HG03175 (cell line): ENCODE results near the gene TSPEAR.
"Not testable (repeated sequence)": the region's sequence is repeated elsewhere in the genome, so short reads cannot be mapped to it uniquely, and the experiment has no call there.

ENCODE experiments used
- ATAC-seq: cut with Tn5 transposase; IDR thresholded peaks from one replicate; pipeline ENCODE4 v1.9.1; 2021; ENCODE audit warnings: mild to moderate bottlenecking, moderate library complexity; ENCODE audit not compliant: unreplicated experiment

Gene TSPEAR

GRCh38 chr21:44703731-44704635 lies 7.4 kb downstream of the TSPEAR start:
- ATAC-seq = no peak

DNA sequence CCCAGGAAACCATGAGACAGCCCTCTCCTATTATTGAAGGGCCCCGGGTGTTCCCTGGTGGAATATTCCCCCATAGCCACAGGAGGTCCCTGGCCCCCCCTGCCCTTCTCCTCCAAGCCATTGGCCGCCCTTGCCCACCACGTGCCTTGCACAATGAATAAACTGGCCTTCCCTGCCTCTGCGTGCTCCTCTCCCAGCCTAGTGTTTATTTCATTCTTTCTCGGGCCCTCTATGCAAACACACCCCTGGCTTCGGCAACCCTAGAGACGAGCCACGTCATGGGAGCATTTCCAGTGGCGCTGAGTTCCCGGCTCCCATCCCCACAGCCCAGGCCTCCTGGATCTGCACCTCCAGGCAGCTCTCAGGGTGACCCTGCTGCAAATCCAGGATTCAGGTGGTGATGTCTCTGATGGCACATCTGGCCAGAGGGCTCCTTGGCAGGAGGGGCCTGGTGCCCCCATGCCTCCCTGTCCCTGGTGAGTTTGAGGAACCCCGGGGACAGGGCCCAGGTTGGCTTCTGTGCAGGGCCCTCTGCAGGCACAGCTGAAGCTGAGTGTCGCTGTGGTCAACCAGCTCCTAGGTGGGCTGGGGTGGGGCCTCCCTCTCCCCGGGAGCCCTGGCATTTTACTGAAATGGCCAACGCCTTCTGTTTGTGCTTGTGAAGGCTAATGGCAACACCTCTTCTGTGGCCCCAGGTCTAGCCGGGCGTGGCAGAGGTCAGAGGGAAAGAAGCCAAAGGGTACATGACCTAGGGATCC lies 8.2 kb downstream of the TSPEAR start:
- ATAC-seq = no peak

DNA sequence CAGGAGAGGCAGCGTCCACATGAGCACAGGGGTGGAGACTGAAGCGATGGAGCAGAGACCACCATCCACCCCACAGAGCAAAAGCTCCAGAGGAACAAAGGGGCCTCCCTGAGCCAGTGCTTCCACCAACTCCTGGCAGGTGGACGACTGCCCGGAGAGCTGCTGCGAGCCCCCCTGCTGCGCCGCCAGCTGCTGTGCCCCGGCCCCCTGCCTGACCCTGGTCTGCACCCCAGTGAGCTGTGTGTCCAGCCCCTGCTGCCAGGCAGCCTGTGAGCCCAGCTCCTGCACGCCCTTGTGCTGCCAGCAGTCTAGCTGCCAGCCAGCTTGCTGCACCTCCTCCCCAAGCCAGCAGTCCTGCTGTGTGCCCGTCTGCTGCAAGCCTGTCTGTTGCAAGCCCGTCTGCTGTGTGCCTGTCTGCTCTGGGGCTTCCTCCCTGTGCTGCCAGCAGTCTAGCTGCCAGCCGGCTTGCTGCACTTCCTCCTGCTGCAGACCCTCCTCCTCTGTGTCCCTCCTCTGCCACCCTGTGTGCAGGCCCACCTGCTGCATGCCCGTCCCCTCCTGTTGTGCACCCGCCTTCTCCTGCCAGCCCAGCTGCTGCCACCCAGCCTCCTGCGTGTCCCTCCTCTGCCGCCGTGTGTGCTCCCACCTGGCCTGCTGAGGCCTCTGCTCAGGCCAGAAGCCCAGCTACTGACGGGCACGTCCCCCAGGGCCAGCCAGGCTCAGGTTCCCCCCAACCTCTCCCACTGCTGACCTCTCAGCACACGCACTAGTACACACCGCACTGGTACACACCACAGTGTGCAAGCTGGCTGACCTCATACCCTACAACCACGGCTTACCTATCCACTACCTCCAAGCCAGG lies 9.0 kb downstream of the TSPEAR start:
- ATAC-seq = no peak

DNA sequence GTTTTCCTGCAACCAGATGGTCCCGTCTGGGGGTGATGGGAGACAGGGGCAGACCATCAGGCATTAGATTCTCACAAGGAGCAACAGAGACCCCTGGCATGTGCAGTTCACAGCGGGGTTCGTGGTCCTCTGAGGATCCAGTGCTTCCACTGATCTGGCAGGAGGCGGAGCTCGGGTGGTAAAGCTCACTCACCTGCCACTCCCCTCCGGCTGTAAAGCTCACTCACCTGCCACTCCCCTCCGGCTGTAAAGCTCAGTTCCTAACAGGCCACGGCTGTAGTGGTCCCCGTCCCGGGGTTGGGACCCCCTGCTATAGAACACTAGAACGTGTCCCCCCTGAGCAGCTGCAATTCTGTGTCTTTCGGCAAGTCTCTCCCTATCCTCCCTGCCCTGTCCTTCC lies 9.8 kb downstream of the TSPEAR start:
- ATAC-seq = no peak

DNA sequence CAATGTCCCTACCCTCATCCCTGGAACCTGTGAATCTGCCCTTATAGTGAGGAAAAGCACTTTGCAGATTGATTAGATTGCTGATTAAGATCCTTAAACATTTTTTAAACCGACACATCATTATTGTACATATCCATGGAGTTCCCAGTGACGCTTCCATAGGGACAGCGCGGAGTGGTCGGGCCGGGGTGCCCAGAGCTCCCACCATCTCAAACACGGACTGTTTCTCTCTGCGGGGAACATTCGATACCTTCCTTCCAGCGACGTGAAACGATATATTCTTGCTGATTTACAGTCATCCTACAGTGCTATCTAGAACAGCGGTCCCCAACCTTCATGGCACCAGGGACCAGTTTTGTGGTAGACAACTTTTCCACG lies 10.4 kb downstream of the TSPEAR start:
- no peak for ATAC-seq

DNA sequence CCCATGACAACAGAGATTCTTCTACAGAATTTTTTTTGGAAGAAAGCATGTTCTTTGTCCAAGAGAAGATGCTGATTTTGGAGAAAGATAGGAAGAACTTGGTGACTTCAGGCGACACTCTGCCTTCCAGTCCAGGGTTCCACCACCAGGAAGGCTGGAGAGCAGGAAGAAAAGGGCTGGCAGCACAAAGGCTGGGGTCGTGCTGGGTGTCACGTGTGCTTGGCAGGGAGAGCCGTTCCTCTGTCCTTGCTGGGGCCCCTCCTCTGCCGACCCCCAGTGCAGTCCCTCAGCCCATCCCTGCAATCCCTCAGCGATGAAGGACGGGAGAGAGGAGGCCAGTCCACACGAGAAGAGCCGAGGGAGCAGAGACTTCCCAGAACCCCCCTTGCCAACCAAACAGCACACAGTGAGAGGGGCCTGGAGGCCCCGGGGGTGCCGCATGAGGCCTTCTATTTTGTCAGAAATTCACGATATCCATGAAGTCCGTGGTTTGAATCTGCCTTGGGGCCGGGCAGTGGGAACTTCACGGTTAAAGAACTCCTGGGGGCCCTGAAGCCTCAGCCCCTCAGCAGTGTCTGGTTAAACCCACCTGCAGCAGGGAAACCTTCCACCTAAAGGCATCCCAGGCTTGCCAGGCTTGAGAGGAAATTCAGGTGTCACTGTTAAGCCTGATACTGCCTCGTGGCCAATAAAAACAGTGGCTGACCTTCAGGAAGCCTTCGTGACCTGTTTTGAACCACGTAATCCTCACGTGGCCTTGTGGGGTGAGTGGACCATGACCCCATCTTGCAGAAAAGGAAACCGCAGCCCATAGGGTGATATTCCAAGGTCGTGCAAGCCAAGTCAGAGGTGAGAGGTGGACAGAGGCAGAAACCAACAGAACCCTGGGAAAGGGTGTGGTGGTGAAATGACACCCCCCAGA lies 11.0 kb downstream of the TSPEAR start:
- ATAC-seq = no peak

- ATAC-seq = no peak
Observed at GRCh38 chr21:44699502-44700001, 11.8 kb downstream of the TSPEAR start.

GRCh38 chr21:44697811-44698734 lies 13.3 kb downstream of the TSPEAR start:
- no peak for ATAC-seq

GRCh38 chr21:44697172-44697810 lies 14.1 kb downstream of the TSPEAR start, which contains the start of gene KRTAP10-12:
Gene KRTAP10-12, plus strand, starts transcription at chr21:44697172. Its CDS starts 30 bp downstream, at chr21:44697202.
- not testable (repeated sequence) for ATAC-seq

- no peak for ATAC-seq
Observed at GRCh38 chr21:44696572-44696971, 14.8 kb downstream of the TSPEAR start.

- ATAC-seq = no peak
Observed at GRCh38 chr21:44695641-44696040, 15.7 kb downstream of the TSPEAR start.

- no peak for ATAC-seq
Observed at GRCh38 chr21:44695184-44695583, 16.2 kb downstream of the TSPEAR start.

DNA sequence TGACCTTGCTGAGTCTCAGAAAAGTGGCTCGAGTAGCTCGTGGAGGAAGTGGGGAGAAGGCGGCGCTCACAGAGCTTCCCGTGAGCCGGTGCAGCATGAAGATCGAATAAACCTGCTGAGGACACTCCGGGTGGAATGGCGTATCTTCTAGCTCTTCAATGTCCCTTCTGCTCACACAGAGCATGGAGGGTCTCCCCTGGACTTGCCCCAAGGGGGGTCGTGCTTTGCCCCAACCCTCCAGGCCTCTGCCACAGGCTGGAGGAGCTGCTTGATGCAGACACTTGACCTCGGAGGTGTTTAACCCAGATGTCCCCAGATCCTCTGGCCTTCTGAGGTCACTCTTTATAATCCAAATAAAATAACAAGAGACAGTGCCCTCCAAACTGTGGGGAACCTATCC lies 16.6 kb downstream of the TSPEAR start:
- no peak for ATAC-seq

DNA sequence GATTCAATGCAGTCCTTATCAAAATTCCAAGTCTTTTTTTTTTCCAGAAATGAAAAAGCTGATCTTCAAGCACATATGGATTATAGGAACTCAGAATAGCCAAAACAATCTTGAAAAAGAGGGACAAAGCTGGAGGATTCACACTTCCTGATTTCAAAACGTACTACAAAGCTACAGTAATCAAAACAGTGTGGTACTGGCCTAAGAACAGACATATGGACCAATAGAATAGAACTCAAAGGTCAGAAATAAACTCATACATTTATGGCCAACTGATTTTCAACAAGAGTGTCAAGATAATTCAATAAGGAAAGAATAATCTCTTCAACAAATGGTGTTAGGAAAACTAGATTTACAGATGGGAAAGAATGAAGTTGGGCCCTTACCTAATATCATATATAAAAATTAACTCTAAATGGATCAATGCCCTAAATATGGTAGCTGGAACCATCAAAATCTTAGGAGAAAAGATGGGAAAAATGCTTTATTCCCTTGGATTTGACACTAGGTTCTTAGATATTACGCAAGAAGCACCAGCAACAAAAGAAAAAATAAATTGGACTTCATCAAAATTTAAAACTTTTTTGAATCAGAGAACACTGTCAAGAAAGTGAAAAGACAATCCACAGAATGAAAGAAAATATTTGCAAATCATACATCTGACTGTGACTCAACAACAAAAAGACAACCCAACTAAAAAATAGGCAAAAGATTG lies 18.4 kb downstream of the TSPEAR start:
- ATAC-seq = no peak

DNA sequence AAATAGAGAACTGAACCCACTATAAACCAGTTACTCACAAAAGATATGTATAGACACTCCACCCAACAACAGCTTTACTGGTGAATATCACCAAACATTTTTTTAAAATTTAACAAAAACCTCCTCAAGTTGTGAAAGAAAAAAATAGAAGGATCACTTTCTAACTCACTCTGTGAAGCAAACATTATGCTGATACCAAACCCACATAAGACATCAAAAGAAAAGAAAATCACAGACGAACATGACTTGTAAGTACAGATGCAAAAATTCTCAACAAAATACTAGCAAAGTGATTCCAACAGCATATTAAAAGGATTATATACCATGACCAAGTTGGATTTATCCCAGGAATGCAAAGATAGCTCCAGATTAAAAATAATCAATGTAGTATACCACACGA lies 19.7 kb downstream of the TSPEAR start:
- no peak for ATAC-seq

DNA sequence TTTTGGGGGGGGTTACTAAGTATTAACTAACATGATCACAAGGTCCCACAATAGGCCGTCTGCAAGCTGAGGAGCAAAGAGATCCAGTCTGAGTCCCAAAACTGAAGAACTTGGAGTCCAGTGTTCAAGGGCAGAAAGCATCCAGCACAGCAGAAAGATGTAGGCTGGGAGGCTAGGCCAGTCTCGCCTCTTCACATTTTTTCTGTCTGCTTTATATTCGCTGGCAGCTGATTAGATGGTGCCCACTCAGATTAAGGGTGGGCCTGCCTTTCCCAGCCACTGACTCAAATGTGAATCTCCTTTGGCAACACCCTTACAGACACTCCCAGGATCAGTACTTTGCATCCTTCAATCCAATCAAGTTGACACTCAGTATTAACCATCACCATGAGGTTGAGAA lies 21.6 kb downstream of the TSPEAR start:
- not testable (repeated sequence) for ATAC-seq

- no peak for ATAC-seq
Observed at GRCh38 chr21:44687671-44688070, 23.7 kb downstream of the TSPEAR start.
